GM19372 (cell line): ENCODE results near the gene SPRED3.

ENCODE experiments used
- ATAC-seq: cut with Tn5 transposase; IDR thresholded peaks from one replicate; pipeline ENCODE4 v1.9.1; 2021; ENCODE audit warnings: mild to moderate bottlenecking, low read depth, moderate library complexity; ENCODE audit not compliant: unreplicated experiment

Gene SPRED3

DNA sequence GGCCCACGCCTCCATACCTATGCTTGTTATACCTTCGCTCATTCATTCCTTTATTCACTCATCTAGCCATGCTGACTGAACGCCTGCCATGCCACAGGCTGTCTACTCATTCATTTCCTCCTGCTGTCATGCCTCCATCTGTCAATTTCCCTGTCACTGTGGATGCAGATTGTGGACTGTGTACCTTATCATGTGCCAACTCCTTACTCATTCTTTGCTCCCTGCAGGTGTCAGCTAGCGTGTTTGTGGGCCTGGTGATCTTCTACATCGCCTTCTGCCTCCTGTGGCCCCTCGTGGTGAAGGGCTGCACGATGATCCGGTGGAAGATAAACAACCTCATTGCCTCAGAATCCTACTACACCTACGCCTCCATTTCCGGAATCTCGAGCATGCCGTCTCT, 18.2 kb upstream of the SPRED3 start:
- no peak for ATAC-seq

GRCh38 chr19:38371081-38371480, 17.4 kb upstream of the SPRED3 start:
- ATAC-seq, result no peak

GRCh38 chr19:38373907-38374331, 14.6 kb upstream of the SPRED3 start:
- no peak for ATAC-seq

GRCh38 chr19:38374332-38375097, 14.0 kb upstream of the SPRED3 start, which contains the start of gene PSMD8:
PSMD8 (plus strand) TSS chr19:38374571; CDS start chr19:38374602, 31 bp downstream.
- peak; percentile 96 for ATAC-seq

- no peak for ATAC-seq
Measured at GRCh38 chr19:38375098-38375493, 13.4 kb upstream of the SPRED3 start.

DNA sequence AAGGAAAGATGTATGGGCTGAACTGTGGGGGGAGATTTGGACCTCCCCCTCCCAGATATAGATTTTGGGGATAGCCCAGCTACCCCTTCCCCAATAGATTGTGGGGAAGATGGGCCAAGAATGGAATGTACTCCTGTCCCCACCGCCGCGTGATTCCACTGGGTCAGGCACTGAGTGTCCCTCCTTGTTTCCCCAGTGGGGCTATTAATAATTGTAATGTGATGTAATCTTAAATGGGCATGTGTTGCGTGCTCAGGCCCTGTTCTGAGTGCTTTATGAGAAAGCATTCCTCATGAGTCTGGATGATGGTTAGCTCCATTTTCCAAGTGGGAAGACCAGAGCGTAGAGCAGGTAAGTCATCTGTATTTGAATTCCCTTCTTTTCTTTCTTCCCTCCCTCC, 12.7 kb upstream of the SPRED3 start:
- ATAC-seq, result no peak

- ATAC-seq, result no peak
Measured at GRCh38 chr19:38376576-38376975, 11.9 kb upstream of the SPRED3 start.

DNA sequence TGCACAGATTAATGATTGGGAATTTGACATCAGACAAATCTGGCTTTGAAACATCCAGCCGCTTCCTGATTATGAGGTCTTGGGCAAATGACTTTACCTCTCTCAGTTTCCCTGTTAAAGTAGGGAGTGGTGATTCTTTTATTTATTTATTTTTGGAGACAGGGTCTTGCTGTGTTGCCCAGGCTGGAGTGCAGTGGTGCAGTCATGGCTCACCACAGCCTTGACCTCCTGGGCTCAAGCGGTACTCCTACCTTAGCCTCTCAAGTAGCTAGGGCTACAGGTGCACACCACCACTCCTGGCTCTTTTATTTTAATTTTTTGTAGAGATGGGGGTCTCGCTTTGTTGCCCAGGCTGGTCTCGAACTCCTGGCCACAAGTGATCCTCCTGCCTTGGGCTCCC, 11.4 kb upstream of the SPRED3 start:
- no peak for ATAC-seq

GRCh38 chr19:38378866-38379265, 9.6 kb upstream of the SPRED3 start:
- ATAC-seq, result no peak

GRCh38 chr19:38381138-38381537, 7.4 kb upstream of the SPRED3 start:
- no peak for ATAC-seq

- ATAC-seq, result no peak
Measured at GRCh38 chr19:38383184-38383583, 5.3 kb upstream of the SPRED3 start.

- ATAC-seq, result no peak
Measured at GRCh38 chr19:38383743-38384142, 4.8 kb upstream of the SPRED3 start.

GRCh38 chr19:38384209-38385027, 4.1 kb upstream of the SPRED3 start:
- no peak for ATAC-seq

- no peak for ATAC-seq
Measured at GRCh38 chr19:38385057-38385803, 3.3 kb upstream of the SPRED3 start.

DNA sequence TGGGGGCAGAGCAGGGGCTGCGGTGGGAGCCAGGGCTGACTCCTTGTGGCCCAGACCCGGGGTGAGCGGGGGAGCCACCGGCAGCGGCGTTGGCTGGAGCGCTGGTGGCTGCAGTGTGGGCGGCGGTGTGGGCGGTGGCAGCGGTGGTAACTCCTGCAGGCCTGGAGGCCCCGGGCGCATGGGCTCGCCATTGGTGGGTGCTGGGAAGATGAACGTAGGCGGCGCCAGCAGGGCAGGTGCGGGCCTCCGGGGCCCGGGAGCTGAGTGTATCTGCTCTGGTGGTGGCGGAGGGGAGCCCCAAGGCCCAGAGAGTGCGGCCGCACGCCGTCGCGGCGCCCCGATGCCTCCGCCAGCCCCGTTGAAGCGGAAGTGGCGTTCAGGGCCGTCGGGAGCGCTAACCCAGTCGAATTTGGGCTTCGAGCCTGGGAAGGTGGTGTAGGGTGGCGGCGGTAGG, 2.7 kb upstream of the SPRED3 start:
- ATAC-seq, result no peak

GRCh38 chr19:38386300-38386970, 2.1 kb upstream of the SPRED3 start:
- no peak for ATAC-seq

DNA sequence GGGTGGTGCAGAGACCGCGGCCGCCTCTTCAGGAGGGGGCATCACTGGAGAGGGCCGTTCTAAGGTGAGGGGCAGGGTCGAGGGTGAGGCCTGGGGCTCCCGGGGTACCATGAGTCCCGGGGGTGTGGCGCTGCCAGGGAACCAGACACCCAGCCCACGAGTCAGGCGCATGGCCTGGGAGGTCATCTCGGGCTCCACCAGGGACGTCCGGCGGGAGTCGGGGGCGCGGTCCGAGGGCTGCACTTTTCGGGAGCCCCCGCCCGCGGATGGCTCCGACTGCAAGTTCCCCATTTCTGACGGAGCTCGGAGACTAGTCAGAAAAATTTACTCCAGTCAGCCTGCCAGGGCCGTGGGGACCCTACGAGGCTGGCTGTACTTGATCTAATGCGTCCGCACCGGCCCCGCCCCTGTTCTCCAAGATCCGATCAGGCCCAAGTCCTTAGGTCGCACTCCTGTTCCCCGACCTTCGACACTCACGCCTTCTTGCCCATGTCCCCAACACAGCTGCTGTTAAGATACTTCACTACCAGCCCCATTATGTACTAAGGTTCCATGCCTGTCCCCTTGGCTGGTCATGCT, 1.4 kb upstream of the SPRED3 start:
- no peak for ATAC-seq

- ATAC-seq, result peak; percentile 47
Measured at GRCh38 chr19:38387550-38388348, 748 bp upstream of the SPRED3 start, which contains the start of gene GGN. GGN (minus strand) TSS chr19:38388034; CDS start chr19:38387261, 773 bp downstream.
